SH-SY5Y (cell line): ENCODE measurements around the gene GATM.

ENCODE experiments used
- GATA2 ChIP-seq: IDR thresholded peaks from 2 replicates; pipeline ENCODE4 v1.6.1; 2011; ENCODE audit warnings: mild to moderate bottlenecking, low read depth, low read length
- GATA3 ChIP-seq: IDR thresholded peaks from 2 replicates; pipeline ENCODE4 v1.6.1; 2011; ENCODE audit warnings: low read depth, mild to moderate bottlenecking, low read length, moderate library complexity

- TF ChIP-seq GATA2 (no peak), GATA3 (no peak)
Observed at GRCh38 chr15:45414215-45414885, 36.0 kb upstream of the GATM start.
